Osteoblast (primary cell): ENCODE results near the gene NUP62. TPM values are rescaled to one million over a fixed set of nuclear protein-coding genes. Genes with fewer than 3 reads are reported as not detected.

ENCODE experiments used
- DNase-seq: peaks from one replicate; pipeline ENCODE4 v3.0.0; 2011; ENCODE audit warnings: low spot score, mixed read lengths; ENCODE audit not compliant: insufficient read length; ENCODE audit errors: missing footprints
- H2AFZ ChIP-seq: 2 replicates; pipeline ENCODE4 v1.6.0; 2011; ENCODE audit warnings: mild to moderate bottlenecking, low read length
- H3K27ac ChIP-seq: 2 replicates; pipeline ENCODE4 v1.5.1; 2011; ENCODE audit warnings: mild to moderate bottlenecking, low read depth, low read length, moderate library complexity
- H3K27me3 ChIP-seq: 2 replicates; pipeline ENCODE4 v1.6.0; 2012; ENCODE audit warnings: mild to moderate bottlenecking, control low read depth, inconsistent platforms, low read length, moderate library complexity; ENCODE audit not compliant: insufficient read depth
- H3K36me3 ChIP-seq: 2 replicates; pipeline ENCODE4 v1.5.1; 2011; ENCODE audit warnings: mild to moderate bottlenecking, low read length, control low read depth, moderate library complexity; ENCODE audit not compliant: insufficient read depth
- H3K4me1 ChIP-seq: 2 replicates; pipeline ENCODE4 v1.5.1; 2011; ENCODE audit warnings: mild to moderate bottlenecking, low read length, control low read depth, moderate library complexity; ENCODE audit not compliant: insufficient read depth
- H3K4me2 ChIP-seq: 2 replicates; pipeline ENCODE4 v1.6.0; 2011; ENCODE audit warnings: mild to moderate bottlenecking, low read length; ENCODE audit not compliant: insufficient read depth
- H3K4me3 ChIP-seq: fragments of 200-600 bp; sonication (generic); 3 replicates; pipeline ENCODE4 v1.5.1; 2012; ENCODE audit warnings: mild to moderate bottlenecking, low read length, inconsistent platforms; ENCODE audit not compliant: insufficient read depth
- H3K79me2 ChIP-seq: 2 replicates; pipeline ENCODE4 v1.6.0; 2012; ENCODE audit warnings: mild to moderate bottlenecking, low read length, control low read depth, inconsistent platforms; ENCODE audit not compliant: insufficient read depth
- H3K9me3 ChIP-seq: 2 replicates; pipeline ENCODE4 v1.5.1; 2011; ENCODE audit warnings: low read depth, low read length, control low read depth
- H4K20me1 ChIP-seq: 2 replicates; pipeline ENCODE4 v1.6.0; 2012; ENCODE audit warnings: mild to moderate bottlenecking, low read length, control low read depth; ENCODE audit not compliant: insufficient read depth
- CTCF ChIP-seq: IDR thresholded peaks from 2 replicates; pipeline ENCODE4 v1.5.1; 2011; ENCODE audit warnings: mild to moderate bottlenecking, low read depth, low read length, moderate library complexity; ENCODE audit errors: extremely low read depth
- total RNA-seq: library from RNA; depleted of rRNA; stranded (reverse); fragments of >200 nt; gene quantifications from 2 replicates; pipeline ENCODE4 v1.2.3, GENCODE V29; 2012

Gene NUP62
- total RNA-seq, 1 donor, result 22.8 TPM

- peaks cover 46% of the 10 kb centered on the region for H3K27me3 ChIP-seq
- TF ChIP-seq CTCF, result no peak
Measured at GRCh38 chr19:49957262-49957915, 28.1 kb upstream of the NUP62 start.

GRCh38 chr19:49956115-49956495, 26.8 kb upstream of the NUP62 start:
- no peak overlapping the region for H3K4me2 ChIP-seq
- no peaks in the 10 kb centered on the region for H3K79me2 ChIP-seq
- no peak overlapping the region for H3K27ac ChIP-seq
- no peak overlapping the region for H3K4me3 ChIP-seq
- no peaks in the 10 kb centered on the region for H3K4me1 ChIP-seq
- DNase-seq, result no peak
- no peaks in the 10 kb centered on the region for H4K20me1 ChIP-seq
- H3K9me3 ChIP-seq, result no peaks in the 10 kb centered on the region
- TF ChIP-seq CTCF, result no peak
- H3K36me3 ChIP-seq, result no peaks in the 10 kb centered on the region
- H2AFZ ChIP-seq, result no peak overlapping the region
- H3K27me3 ChIP-seq, result peaks cover 57% of the 10 kb centered on the region

More at GRCh38 chr19:49957262-49957915, 28.1 kb upstream of the NUP62 start:
- no peaks in the 10 kb centered on the region for H3K9me3 ChIP-seq
- peak; percentile 23 for DNase-seq
- H3K27ac ChIP-seq, result no peak overlapping the region
- H3K4me1 ChIP-seq, result no peaks in the 10 kb centered on the region
- no peaks in the 10 kb centered on the region for H4K20me1 ChIP-seq
- H2AFZ ChIP-seq, result no peak overlapping the region
- no peaks in the 10 kb centered on the region for H3K36me3 ChIP-seq
- H3K4me3 ChIP-seq, result no peak overlapping the region
- H3K4me2 ChIP-seq, result no peak overlapping the region
- H3K79me2 ChIP-seq, result no peaks in the 10 kb centered on the region

GRCh38 chr19:49954933-49955332, 25.6 kb upstream of the NUP62 start:
- Histone ChIP-seq H3K9me3 (no peaks in the 10 kb centered on the region), H3K27ac (no peak overlapping the region), H3K36me3 (no peaks in the 10 kb centered on the region), H3K27me3 (peaks cover 59% of the 10 kb centered on the region), H2AFZ (no peak overlapping the region), H4K20me1 (no peaks in the 10 kb centered on the region), H3K4me2 (no peak overlapping the region), H3K4me1 (no peaks in the 10 kb centered on the region), H3K4me3 (no peak overlapping the region), H3K79me2 (no peaks in the 10 kb centered on the region)
- TF ChIP-seq CTCF, result no peak
- DNase-seq, result no peak

GRCh38 chr19:49954092-49954829, 25.0 kb upstream of the NUP62 start:
- Histone ChIP-seq H3K4me1 (no peaks in the 10 kb centered on the region), H3K4me2 (no peak overlapping the region), H3K36me3 (no peaks in the 10 kb centered on the region), H3K27me3 (peaks cover 65% of the 10 kb centered on the region), H3K27ac (no peak overlapping the region), H3K9me3 (no peaks in the 10 kb centered on the region), H3K79me2 (no peaks in the 10 kb centered on the region), H4K20me1 (no peaks in the 10 kb centered on the region), H2AFZ (no peak overlapping the region), H3K4me3 (no peak overlapping the region)
- no peak for DNase-seq
- no peak for TF ChIP-seq CTCF
